ENCODE data around the gene BST1. TPM values are rescaled to one million over a fixed set of nuclear protein-coding genes. Genes with fewer than 3 reads are reported as not detected.

BST1 gene
- total RNA-seq, 1 donor from 2014 or later, result not detected

DNA sequence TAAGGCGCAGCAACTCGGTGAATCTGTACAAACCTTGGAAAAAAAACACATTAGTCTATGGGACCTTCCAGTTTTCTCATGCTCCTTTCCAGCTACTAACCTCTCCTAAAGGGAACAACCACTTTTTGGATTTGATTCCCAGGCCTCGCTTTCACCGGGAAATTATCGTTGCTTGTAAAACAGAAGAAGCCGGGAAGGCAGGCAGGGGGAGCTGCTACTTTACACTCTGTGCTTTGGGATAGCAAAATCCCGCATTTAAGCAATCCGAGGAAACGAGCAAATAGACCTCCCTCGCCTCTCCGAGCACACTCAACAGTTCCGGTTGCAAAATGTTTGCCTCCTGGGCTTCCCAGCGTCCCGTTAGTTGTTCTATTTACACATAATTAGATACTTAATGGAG lies 76.4 kb downstream of the BST1 start:
- Mint-ChIP-seq H3K27me3 (ENCODE audit: unreplicated experiment) (peaks cover 6% of the 10 kb centered on the region), H3K9me3 (ENCODE audit: unreplicated experiment) (peaks cover 1% of the 10 kb centered on the region), H3K27ac (ENCODE audit: unreplicated experiment) (no peak overlapping the region), H3K4me3 (ENCODE audit: unreplicated experiment) (peak overlapping the region; percentile 90), H3K36me3 (ENCODE audit: unreplicated experiment) (peaks cover 6% of the 10 kb centered on the region), H3K4me1 (ENCODE audit: low read depth, unreplicated experiment) (peaks cover 11% of the 10 kb centered on the region)
- peak; percentile 23 for DNase-seq
- TF ChIP-seq CTCF (IDR thresholded peaks at IDR 0.05; ENCODE audit: partially characterized antibody, unreplicated experiment), result no peak

- H3K4me3 Mint-ChIP-seq (ENCODE audit: unreplicated experiment), result peak overlapping the region; percentile 90
- peaks cover 1% of the 10 kb centered on the region for H3K9me3 Mint-ChIP-seq (ENCODE audit: unreplicated experiment)
- H3K27me3 Mint-ChIP-seq (ENCODE audit: unreplicated experiment), result peaks cover 6% of the 10 kb centered on the region
- no peak for DNase-seq
- no peak overlapping the region for H3K27ac Mint-ChIP-seq (ENCODE audit: unreplicated experiment)
- H3K36me3 Mint-ChIP-seq (ENCODE audit: unreplicated experiment), result peaks cover 7% of the 10 kb centered on the region
- H3K4me1 Mint-ChIP-seq (ENCODE audit: low read depth, unreplicated experiment), result peaks cover 11% of the 10 kb centered on the region
- no peak for TF ChIP-seq CTCF (IDR thresholded peaks at IDR 0.05; ENCODE audit: partially characterized antibody, unreplicated experiment)
Observed at GRCh38 chr4:15779809-15780208, 76.9 kb downstream of the BST1 start.

GRCh38 chr4:15781427-15782095 lies 78.7 kb downstream of the BST1 start:
- Mint-ChIP-seq H3K27me3 (ENCODE audit: unreplicated experiment) (peaks cover 9% of the 10 kb centered on the region), H3K27ac (ENCODE audit: unreplicated experiment) (no peak overlapping the region), H3K36me3 (ENCODE audit: unreplicated experiment) (peaks cover 17% of the 10 kb centered on the region), H3K4me3 (ENCODE audit: unreplicated experiment) (no peak overlapping the region), H3K4me1 (ENCODE audit: low read depth, unreplicated experiment) (peaks cover 11% of the 10 kb centered on the region), H3K9me3 (ENCODE audit: unreplicated experiment) (peaks cover 5% of the 10 kb centered on the region)
- no peak for DNase-seq
- TF ChIP-seq CTCF (IDR thresholded peaks at IDR 0.05; ENCODE audit: partially characterized antibody, unreplicated experiment), result no peak

Other genes with a start within 250 kb of the BST1 start
- gene CC2D2A, start 233.2 kb upstream of the BST1 start, total RNA-seq (ENCODE audit: unreplicated experiment), result 13.3 TPM
- gene FBXL5, start 47.7 kb upstream of the BST1 start, total RNA-seq (ENCODE audit: unreplicated experiment), result 62.2 TPM
- 27.4 TPM for gene FAM200B, start 21.2 kb upstream of the BST1 start, total RNA-seq (ENCODE audit: unreplicated experiment)
- gene CD38, start 75.3 kb downstream of the BST1 start, total RNA-seq (ENCODE audit: unreplicated experiment), result 0.37 TPM
- gene FGFBP1, start 235.7 kb downstream of the BST1 start, total RNA-seq (ENCODE audit: unreplicated experiment), result not detected